Fibroblast of upper back skin (primary cell): ENCODE data around the gene DCTN4.

Experiments used
- DNase-seq: peaks from one replicate; pipeline ENCODE4 v3.0.0-alpha.2; 2013

The DCTN4 gene

DNA sequence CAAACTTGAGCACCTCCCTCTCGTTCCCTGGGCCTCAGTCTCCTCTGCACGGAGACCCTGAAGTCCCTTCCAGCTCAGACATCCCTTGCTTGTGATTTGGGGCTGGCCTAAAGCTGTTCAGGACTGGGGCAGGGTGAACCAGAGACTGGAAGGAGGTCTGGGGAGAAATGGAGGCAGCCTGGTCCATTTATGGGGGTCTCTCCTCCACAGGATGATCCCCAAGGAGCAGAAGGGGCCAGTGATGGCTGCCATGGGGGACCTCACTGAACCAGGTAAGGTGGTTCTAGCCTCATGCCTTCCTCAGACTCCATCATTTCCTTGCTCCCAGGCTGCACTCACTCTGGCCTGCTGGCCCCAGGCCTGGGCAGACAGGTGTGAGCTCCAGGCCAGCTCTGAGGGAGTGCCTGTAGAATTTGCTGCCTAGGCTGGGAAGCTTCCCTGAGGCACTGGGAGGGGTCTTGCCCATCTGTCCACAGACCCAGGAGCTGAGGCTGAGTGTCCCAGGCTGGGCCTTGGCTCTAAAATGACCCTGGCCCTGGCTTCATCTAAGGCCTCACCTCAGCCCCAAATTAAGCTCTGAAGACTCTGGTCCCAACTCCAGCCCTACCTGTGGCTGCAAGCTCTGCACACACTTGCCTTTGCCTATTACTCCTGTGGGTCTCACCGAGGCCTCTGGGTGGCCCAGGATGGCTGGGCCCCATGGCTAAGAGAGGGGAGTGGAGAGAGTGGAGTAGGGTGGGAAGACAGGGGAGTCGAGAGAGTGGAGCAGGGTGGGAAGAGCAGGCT is 95.9 kb downstream of the DCTN4 start:
- DNase-seq, result no peak

DNA sequence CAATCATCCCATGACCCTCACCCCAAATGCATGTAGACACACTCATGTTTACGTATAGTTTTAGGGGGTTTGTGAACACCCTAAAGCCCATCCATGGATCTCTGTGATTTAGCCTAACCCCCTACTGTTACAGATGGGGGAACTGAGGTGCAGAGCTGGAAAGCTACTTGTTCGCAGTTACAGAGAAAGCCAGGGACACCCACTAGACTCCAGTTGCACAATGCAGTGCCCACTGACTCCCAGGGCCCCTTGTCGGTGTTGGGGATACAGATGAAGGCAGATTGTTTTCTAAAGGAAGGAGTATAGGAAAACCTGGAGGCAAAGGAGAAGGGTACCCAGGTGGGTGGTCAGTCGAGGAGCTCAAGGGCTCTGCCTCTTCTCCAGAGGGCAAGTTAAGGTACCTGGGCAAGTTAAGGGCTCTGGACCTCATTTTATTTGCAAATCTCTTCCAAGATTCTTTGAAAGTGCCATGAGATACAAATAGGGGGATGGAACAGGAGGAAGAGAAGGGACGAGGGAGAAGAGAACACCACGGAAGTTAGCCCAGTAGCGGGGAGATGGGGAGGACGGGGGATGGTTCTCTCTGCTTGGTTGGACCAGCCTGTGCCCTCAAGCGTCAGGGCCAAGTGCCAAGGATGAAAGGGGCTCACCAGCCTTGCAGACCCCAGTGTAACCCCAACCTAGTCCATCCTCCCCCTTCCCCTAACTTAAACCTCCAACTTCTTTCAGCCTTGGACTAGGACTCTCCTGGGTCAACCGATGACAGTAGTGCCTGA is 96.8 kb downstream of the DCTN4 start:
- no peak for DNase-seq

DNA sequence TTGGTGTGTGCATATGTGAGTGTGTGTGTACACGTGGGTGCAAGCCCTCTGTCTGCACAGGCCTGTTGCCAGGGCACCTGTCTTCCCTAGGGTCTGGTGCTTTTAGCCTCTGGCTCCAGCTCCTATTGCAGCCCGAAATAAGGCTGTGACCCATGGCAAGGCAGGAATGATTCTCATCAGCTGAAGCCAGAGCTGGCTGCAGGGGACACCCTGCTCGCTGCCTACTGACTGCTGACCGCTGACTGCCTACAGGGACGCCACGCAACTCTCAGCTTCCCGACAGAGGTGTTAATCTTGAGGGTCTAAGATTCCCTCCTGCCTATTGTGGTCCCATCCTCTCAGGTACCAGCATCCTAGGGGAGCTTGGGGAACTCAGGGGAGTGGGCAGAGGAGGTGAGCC is 97.7 kb downstream of the DCTN4 start, which contains the start of gene MYOZ3:
MYOZ3 (plus strand) TSS at position 166 of the 400 bp plus-strand sequence. CDS start 1,691 bp downstream, outside the sequence.
- no peak for DNase-seq

DNA sequence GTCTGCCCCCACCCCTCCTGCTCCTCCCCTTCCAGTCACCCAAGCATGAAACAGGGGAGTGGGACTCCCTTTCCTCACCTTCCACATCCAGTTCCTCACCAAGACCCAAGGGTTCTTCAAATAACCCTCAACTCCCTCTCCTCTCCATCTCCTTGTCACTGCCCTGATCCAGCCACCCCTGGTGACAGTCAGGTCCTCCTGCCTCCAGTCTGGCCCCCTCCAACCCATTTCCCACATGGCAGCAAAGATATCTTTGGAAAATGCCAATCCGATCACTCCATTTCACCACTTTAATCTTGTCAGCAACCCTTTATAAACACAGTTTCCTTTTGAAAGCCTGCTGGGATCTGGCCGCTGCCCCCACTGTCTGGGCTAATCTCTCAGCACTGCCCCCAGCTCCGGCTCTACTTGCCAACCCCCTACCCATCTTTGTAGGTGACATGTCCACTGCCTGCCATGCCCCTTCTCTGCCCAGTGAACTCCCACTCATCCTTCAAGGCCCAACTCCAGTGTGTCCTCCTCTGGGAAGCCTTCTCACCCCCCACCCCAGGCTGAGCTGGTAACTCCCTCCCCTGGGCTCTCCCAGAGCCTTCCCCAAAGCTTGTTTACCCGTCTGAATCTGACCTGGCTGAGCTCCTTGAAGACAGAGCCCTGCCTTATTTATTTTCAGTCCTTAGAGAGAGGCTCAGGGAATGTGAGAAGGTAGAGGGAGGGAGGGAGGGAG is 98.5 kb downstream of the DCTN4 start:
- no peak for DNase-seq

DNA sequence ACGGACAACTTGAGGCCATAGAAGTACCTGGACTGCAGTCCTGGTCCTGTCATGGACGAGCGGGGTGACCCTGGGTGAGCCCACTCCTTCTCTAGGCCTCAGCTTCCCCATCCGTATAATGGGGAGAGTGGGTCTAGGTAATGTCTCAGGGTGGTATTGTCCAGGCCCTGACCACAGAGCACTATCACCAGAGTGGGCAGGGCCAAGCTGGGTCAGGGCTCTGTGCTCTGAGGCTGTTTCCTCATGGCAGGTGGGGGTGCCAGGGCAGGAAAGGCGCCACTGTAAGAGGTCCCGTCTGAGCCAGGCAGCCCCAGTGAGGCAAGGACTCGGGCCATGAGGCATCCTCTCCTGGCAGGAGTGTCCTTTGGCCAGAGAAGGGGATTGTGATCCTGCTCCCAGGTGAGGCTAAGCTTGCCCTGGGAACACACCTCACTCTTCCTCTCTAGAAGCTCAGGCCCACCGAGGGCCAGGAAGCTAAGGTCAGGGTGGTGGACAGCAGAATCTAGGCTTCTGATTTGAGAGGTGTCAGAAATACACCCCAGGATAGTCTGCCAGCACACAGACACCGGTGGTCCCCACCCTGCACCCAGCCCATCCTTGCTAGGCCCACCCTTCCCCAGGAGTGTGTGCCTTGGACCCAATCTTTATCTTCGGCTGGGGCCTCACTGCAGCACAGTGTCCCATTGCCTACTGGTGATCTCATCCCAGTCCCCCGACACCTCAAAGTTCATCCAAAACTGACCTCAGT is 99.3 kb downstream of the DCTN4 start:
- DNase-seq, result no peak

DNA sequence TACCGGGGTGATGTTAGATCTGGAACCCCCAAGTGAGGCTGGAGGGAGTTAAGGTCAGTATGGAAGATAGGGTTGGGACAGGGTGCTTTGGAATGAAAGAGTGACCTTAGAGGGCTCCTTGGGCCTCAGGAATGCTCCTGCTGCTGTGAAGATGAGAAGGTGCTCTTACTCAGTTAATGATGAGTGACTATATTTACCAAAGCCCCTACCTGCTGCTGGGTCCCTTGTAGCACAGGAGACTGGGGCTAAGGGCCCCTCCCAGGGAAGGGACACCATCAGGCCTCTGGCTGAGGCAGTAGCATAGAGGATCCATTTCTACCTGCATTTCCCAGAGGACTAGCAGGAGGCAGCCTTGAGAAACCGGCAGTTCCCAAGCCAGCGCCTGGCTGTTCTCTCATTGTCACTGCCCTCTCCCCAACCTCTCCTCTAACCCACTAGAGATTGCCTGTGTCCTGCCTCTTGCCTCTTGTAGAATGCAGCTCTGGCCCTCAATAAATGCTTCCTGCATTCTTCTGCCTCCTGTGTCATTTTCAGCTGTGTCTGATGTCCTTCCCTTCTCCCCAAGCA is 100.0 kb downstream of the DCTN4 start:
- DNase-seq, result no peak
